Raji (cell line): ENCODE measurements around the gene PSMB11.

Experiments used
- POLR2A ChIP-seq: IDR thresholded peaks from 2 replicates; pipeline ENCODE4 v1.6.1; 2011; ENCODE audit warnings: low read depth, low read length, control low read depth; ENCODE audit not compliant: insufficient read depth

The PSMB11 gene

DNA sequence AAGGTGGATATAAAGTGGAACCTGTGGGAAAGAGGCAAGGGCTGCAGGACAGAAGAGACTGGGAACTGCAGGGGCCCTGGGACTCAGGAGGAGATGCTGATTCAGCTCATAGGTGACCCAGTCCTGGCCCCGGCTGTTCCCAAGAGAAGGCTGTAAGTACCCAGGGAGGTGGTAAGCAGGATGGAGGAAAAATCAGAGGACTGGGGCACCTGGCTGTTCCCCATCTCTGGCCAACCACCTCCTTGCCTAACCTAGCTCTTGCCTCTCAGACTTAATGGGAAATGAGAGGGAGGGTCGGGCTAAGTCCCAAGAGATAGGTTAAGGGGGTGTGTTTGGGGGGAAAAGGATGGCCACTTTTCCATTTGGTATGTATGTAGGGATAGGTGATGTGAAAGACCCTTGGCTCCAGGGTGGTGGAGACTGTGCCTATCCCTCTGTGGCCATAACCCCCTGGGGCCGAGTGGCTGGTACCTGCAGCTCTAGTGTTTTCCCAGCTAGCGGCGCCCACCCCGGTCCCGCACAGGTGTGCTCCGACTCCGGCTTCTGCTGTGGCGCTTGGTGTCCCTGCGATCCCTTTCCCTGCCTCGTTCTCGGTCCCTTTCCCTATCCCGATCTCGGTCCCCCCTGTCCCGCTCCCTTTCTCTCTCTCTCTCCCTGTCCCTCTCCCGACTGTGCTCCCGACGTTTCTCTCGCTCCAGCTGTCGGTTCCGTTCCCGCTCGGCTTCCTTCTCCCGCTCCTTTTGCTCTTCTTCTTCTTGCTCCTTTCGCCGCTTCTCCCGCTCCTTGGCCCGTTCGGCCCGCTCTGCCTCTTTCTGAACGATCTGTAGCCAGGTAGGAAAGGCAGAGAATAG, 16.9 kb downstream of the PSMB11 start:
- no peak for TF ChIP-seq POLR2A

GRCh38 chr14:23060536-23061260, 18.7 kb downstream of the PSMB11 start:
- no peak for TF ChIP-seq POLR2A

- no peak for TF ChIP-seq POLR2A
Observed at GRCh38 chr14:23062002-23062401, 20.0 kb downstream of the PSMB11 start.

GRCh38 chr14:23063601-23064000, 21.6 kb downstream of the PSMB11 start:
- no peak for TF ChIP-seq POLR2A

- TF ChIP-seq POLR2A = no peak
Observed at GRCh38 chr14:23066368-23066767, 24.4 kb downstream of the PSMB11 start.

- TF ChIP-seq POLR2A = no peak
Observed at GRCh38 chr14:23066855-23067744, 25.1 kb downstream of the PSMB11 start.

GRCh38 chr14:23067847-23068788, 26.1 kb downstream of the PSMB11 start:
- no peak for TF ChIP-seq POLR2A

DNA sequence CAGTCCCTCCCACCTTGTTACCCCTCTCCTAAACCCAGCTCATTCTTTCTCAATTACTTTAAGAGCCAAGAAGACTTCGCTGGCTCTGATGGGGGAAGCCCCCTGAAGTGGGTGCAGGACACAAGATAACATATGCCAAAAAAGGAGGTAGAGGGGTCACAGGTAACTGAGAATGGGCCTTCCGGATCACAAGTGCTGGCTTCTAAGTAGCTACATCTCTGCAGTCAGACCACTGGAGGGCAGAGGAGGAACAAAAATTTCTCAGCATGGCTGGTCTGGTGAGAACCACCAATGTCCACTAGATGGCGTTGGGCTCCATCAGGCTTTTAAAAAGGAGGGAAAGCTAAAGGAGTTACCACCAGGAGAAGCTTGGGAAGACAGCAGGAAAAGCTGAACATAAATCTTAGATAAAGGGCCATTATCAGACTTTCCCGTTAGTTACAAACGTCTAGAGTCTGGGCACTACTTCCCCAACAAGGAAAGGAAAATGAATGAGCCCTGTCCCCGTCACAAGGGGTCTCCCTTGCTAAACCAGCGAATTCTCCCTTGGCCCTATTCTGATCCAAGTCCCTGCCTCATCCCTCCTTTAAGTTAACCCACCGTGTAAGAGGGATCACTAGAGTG, 26.9 kb downstream of the PSMB11 start:
- TF ChIP-seq POLR2A = no peak

DNA sequence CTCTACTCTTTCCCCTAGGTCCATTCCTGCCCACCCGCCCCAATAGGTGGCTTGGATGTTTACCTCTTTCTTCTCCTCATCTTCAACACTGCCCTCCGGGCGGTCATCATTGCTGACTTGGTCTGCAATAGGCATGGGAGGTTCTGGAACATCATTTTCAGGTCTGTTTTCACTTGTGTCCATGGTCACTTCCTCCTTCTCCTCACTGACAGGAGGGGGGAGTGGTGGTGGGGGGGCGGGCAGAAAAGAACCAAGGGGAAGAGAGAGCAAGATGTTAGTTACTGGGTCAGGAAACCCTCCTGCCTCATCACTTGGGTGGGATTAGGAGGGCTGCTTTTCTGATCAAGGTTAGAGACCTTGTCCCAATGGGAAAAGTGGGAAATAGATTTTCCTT, 27.4 kb downstream of the PSMB11 start:
- no peak for TF ChIP-seq POLR2A

- TF ChIP-seq POLR2A = no peak
Observed at GRCh38 chr14:23070262-23071129, 28.5 kb downstream of the PSMB11 start.

DNA sequence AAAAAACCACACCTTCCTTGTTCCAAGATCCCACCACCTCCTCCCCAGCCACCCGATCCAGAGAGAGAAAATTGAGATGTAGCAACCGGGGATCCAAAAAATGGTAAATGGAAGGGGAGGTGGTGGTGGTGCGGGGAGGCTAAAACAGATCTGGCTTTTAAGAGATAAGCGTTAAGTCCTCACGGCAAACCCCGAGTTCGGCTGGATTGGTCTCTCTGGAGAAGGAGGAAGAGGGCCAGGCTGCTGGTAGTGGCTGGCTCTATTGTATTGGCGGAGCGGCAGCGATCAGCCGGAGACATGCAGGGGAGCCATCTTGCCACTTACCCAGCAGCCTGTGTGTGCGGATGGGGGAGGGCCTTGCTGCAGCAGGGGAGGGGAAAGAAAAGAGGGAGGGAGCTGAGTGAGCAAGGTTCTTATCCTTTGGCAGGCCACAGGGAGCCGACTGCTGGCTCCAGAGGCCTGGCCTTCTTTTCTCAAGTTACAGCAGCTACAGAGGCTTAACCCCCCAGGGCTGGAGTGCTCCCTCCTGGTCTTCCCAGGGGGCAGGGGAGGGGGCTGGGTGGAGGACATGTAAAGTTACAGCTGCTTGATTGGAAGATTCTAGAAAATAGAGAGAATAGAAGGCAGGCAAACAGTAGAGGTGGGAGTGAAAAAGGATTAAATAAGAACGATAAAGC, 29.4 kb downstream of the PSMB11 start:
- TF ChIP-seq POLR2A = peak; percentile 89

GRCh38 chr14:23071921-23072539, 30.0 kb downstream of the PSMB11 start:
- TF ChIP-seq POLR2A = no peak
